GM23248 (cell line): ENCODE results near the gene HDGF. TPM values are rescaled to one million over a fixed set of nuclear protein-coding genes. Genes with fewer than 3 reads are reported as not detected.

Experiments used
- DNase-seq: peaks from one replicate; pipeline ENCODE4 v3.0.0-alpha.2; 2015
- H2AFZ ChIP-seq: fragments of 200-600 bp; sonication (generic); 2 replicates; pipeline ENCODE4 v1.6.1; 2016; ENCODE audit warnings: antibody characterized with exemption
- H3F3A ChIP-seq: fragments of 200-600 bp; sonication (generic); 2 replicates; pipeline ENCODE4 v1.6.1; 2016; ENCODE audit warnings: mild to moderate bottlenecking, antibody characterized with exemption, mixed run types; ENCODE audit not compliant: insufficient read depth
- H3K27ac ChIP-seq: fragments of 200-600 bp; sonication (generic); 2 replicates; pipeline ENCODE4 v1.5.1; 2016; ENCODE audit warnings: mild to moderate bottlenecking
- H3K27me3 ChIP-seq: fragments of 200-600 bp; sonication (generic); replicated peaks from 2 replicates; pipeline ENCODE4 v1.6.1; 2016; ENCODE audit warnings: mild to moderate bottlenecking; ENCODE audit not compliant: insufficient read depth
- H3K36me3 ChIP-seq: fragments of 200-600 bp; sonication (generic); 2 replicates; pipeline ENCODE4 v1.6.1; 2016; ENCODE audit warnings: low read depth, mild to moderate bottlenecking
- H3K4me1 ChIP-seq: fragments of 200-600 bp; sonication (generic); 2 replicates; pipeline ENCODE4 v1.6.1; 2016; ENCODE audit warnings: mild to moderate bottlenecking; ENCODE audit not compliant: insufficient read depth
- H3K4me2 ChIP-seq: fragments of 200-600 bp; sonication (generic); one replicate; pipeline ENCODE4 v1.6.1; 2016; ENCODE audit warnings: mild to moderate bottlenecking; ENCODE audit not compliant: unreplicated experiment
- H3K4me3 ChIP-seq: fragments of 200-600 bp; sonication (generic); 2 replicates; pipeline ENCODE4 v1.5.1; 2016; ENCODE audit warnings: mild to moderate bottlenecking
- H3K79me2 ChIP-seq: fragments of 200-600 bp; sonication (generic); 2 replicates; pipeline ENCODE4 v1.6.1; 2016; ENCODE audit warnings: mild to moderate bottlenecking; ENCODE audit not compliant: insufficient read depth
- H3K9ac ChIP-seq: fragments of 200-600 bp; sonication (generic); 2 replicates; pipeline ENCODE4 v1.6.1; 2016; ENCODE audit warnings: mild to moderate bottlenecking
- H3K9me2 ChIP-seq: fragments of 200-600 bp; sonication (generic); 2 replicates; pipeline ENCODE4 v1.6.1; 2016; ENCODE audit warnings: mixed run types, mild to moderate bottlenecking, moderate library complexity; ENCODE audit not compliant: insufficient read depth
- H3K9me3 ChIP-seq: fragments of 200-600 bp; sonication (generic); one replicate; pipeline ENCODE4 v1.6.1; 2017; ENCODE audit warnings: low read depth
- H4K20me1 ChIP-seq: fragments of 200-600 bp; sonication (generic); 2 replicates; pipeline ENCODE4 v1.6.0; 2016; ENCODE audit not compliant: insufficient read depth
- EZH2 ChIP-seq: fragments of 200-600 bp; sonication (generic); IDR thresholded peaks from 2 replicates; pipeline ENCODE4 v1.6.1; 2018; ENCODE audit warnings: antibody characterized with exemption, mild to moderate bottlenecking; ENCODE audit not compliant: insufficient read depth, poor library complexity, severe bottlenecking
- EZH2phosphoT487 ChIP-seq: fragments of 200-600 bp; sonication (generic); IDR thresholded peaks from 2 replicates; pipeline ENCODE4 v1.6.1; 2018; ENCODE audit warnings: antibody characterized with exemption, moderate library complexity, mild to moderate bottlenecking, low read depth; ENCODE audit not compliant: insufficient read depth
- WGBS, 2 experiments: methylation state at CpG; one replicate each; pipeline ENCODE4 v1.1.6; 2015 to 2017; ENCODE audit warnings: low lambda C conversion rate in 2 of 2, low coverage in 1 of 2; ENCODE audit errors: missing lambda C conversion rate in 2 of 2; 5-methylcytosine and 5-hydroxymethylcytosine counted together
- in situ Hi-C: fragments of 300-500 bp; cut with MboI; formaldehyde crosslinking; loops from 2 replicates; pipeline ENCODE4 v1.15.0; 2020
- polyA plus RNA-seq: library from polyadenylated mRNA; unstranded; fragments of >200 nt; fragmentation: Nextera tagmentation; extraction: Ambion mirVana; gene quantifications from 2 replicates; pipeline ENCODE4 v1.2.1, GENCODE V29; 2016
- total RNA-seq: library from RNA; depleted of rRNA; stranded (reverse); fragments of >200 nt; shearing (Covaris generic); gene quantifications from 2 replicates; pipeline ENCODE4 v1.2.3, GENCODE V29; 2014

The HDGF gene
- total and polyA plus RNA-seq, 2 experiments from 2014 or later: 95.4 to 185 TPM

GRCh38 chr1:156747742-156748669, 3.5 kb downstream of the HDGF start:
- Histone ChIP-seq H3K9ac (peak overlapping the region; percentile 97), H3K9me3 (no peaks in the 10 kb centered on the region), H3K36me3 (no peaks in the 10 kb centered on the region), H2AFZ (peak overlapping the region; percentile 47; the same call in 1 of the 2 replicates), H3K9me2 (no peaks in the 10 kb centered on the region), H3K27me3 (no peaks in the 10 kb centered on the region), H4K20me1 (no peaks in the 10 kb centered on the region), H3F3A (peaks cover 45% of the 10 kb centered on the region), H3K4me3 (peak overlapping the region; percentile 78), H3K4me1 (peaks cover 41% of the 10 kb centered on the region), H3K4me2 (peak overlapping the region; percentile 96), H3K27ac (peak overlapping the region; percentile 100), H3K79me2 (peaks cover 91% of the 10 kb centered on the region)
- in situ Hi-C loops: no loop called here
- WGBS, 2 experiments: 0 to 1% methylated on average over 8 of the region's 8 CpGs
- peak; percentile 67 for DNase-seq
- TF ChIP-seq EZH2phosphoT487 (no peak), EZH2 (no peak)

DNA sequence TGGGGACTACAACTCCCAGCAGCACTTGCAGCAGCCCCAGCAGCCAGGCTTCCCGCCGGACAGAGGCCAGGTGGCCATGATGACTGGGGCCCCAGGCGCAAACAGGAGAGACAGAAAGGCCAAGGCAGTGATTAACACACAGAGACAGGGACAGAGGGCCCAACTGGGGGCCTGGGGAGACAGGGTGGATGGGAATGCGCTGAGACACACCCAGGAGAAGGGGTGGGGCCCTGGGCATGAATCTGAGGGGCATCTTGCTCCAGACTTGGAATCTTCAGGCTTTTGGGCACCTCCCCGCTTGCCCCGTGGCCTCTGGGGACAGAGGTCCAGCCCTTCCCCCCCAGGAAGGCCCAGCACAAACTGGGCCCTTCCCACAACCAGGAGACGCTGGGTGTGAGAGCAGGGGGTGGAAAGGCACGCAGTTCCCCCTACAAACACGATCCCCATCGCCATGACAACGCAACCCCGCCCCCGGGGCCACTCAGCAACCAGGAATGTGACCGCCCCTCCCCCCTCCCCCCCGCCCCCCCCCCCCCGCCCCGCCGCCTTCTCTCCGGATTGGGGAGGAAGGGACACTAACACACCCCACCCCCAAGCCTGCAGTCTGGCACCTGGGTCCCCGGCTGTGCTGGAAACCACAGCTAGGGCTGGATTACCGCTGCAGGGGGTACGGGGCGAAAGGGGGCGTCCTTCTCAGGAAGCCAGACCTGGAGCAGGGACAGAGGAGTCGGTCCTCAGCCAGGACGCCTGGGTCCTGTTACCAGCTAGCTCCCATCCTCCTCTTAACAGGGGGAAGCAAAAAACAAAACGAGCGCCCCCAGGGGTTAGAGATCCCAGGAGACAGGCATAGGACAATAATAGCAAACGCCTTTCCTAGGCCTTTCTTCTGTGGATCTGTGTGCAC, 4.5 kb downstream of the HDGF start:
- Histone ChIP-seq H3K9ac (peak overlapping the region; percentile 97), H3F3A (peaks cover 47% of the 10 kb centered on the region), H3K36me3 (0 out of 2 replicates have a peak, but pooled peaks cover 3% of the 10 kb centered on the region), H2AFZ (no peak overlapping the region), H3K79me2 (peaks cover 91% of the 10 kb centered on the region), H4K20me1 (no peaks in the 10 kb centered on the region), H3K4me2 (peak overlapping the region; percentile 96), H3K27ac (peak overlapping the region; percentile 100), H3K9me2 (no peaks in the 10 kb centered on the region), H3K27me3 (no peaks in the 10 kb centered on the region), H3K9me3 (no peaks in the 10 kb centered on the region), H3K4me1 (peaks cover 35% of the 10 kb centered on the region), H3K4me3 (peak overlapping the region; percentile 78)
- TF ChIP-seq EZH2 (no peak), EZH2phosphoT487 (no peak)
- in situ Hi-C loops: no loop called here
- peak; percentile 95 for DNase-seq
- 1% methylated on average over 21 to 22 of the region's 29 CpGs for WGBS, 2 experiments

DNA sequence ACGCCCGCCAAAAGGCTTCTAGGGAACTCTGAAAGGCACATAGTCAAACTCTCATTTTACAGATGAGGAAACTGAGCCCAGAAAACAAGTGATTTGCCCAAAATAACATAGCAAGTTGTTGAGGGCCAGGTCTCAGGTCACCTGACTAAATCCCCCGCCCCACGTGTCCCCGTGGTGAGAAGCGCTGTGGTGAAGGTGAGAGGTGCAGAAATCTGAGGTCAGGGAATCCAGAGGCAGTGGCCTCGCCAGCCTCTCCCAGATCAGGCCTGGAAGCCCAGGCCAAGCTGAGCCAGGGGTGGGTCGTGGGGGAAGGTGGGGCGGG, 5.1 kb downstream of the HDGF start:
- 42 to 54% methylated on average over 7 to 9 of the region's 9 CpGs for WGBS, 2 experiments
- no peaks in the 10 kb centered on the region for H3K9me2 ChIP-seq
- peak overlapping the region; percentile 86 for H3K4me2 ChIP-seq
- peak overlapping the region; percentile 97 for H3K9ac ChIP-seq
- H3K4me1 ChIP-seq: peaks cover 40% of the 10 kb centered on the region
- no peak for TF ChIP-seq EZH2phosphoT487
- H3K27me3 ChIP-seq: no peaks in the 10 kb centered on the region
- 0 out of 2 replicates have a peak, but pooled peaks cover 9% of the 10 kb centered on the region for H3K36me3 ChIP-seq
- DNase-seq: no peak
- in situ Hi-C loops: no loop called here
- peak overlapping the region; percentile 100 for H3K27ac ChIP-seq
- H3K4me3 ChIP-seq: peak overlapping the region; percentile 69
- no peak overlapping the region for H2AFZ ChIP-seq
- H3K79me2 ChIP-seq: peaks cover 94% of the 10 kb centered on the region
- H4K20me1 ChIP-seq: no peaks in the 10 kb centered on the region
- no peaks in the 10 kb centered on the region for H3K9me3 ChIP-seq
- peaks cover 53% of the 10 kb centered on the region for H3F3A ChIP-seq

DNA sequence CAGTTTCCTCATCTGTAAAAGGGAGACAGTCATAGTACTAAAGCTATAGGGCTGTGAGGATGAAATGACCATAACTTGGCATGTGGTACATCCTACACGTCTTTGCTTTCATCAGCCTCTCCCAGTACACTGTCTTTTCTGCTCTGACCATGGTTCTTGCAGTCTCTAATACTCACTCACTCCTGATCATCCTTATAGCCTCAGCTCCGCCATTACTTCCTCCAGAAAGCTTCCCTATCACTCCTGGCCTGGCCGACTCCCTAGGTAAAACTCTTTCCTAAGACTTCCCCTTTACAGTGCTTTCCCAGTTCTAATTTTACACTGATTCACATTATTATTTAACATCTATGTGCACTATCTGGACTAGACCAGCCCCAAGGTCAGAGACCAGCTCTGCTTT, 5.6 kb downstream of the HDGF start:
- H3K27ac ChIP-seq: peak overlapping the region; percentile 100
- H3F3A ChIP-seq: peaks cover 54% of the 10 kb centered on the region
- H4K20me1 ChIP-seq: no peaks in the 10 kb centered on the region
- peak overlapping the region; percentile 69 for H3K4me3 ChIP-seq
- H3K4me2 ChIP-seq: peak overlapping the region; percentile 86
- H3K9ac ChIP-seq: peak overlapping the region; percentile 97
- peaks cover 91% of the 10 kb centered on the region for H3K79me2 ChIP-seq
- no peaks in the 10 kb centered on the region for H3K9me3 ChIP-seq
- H3K36me3 ChIP-seq: 0 out of 2 replicates have a peak, but pooled peaks cover 10% of the 10 kb centered on the region
- no peaks in the 10 kb centered on the region for H3K9me2 ChIP-seq
- TF ChIP-seq EZH2phosphoT487: no peak
- no peak for TF ChIP-seq EZH2
- H2AFZ ChIP-seq: no peak overlapping the region
- DNase-seq: peak; percentile 12
- no peaks in the 10 kb centered on the region for H3K27me3 ChIP-seq
- in situ Hi-C loops: no loop called here
- peaks cover 41% of the 10 kb centered on the region for H3K4me1 ChIP-seq
- WGBS, 2 experiments: 37 to 39% methylated on average over 3 of the region's 3 CpGs
